Suppressor macrophage treated with lipopolysaccharide for 4 hours (primary cell): ENCODE measurements around the gene PRDM4.

Experiments used
- DNase-seq: peaks from one replicate; pipeline ENCODE4 v3.0.0-alpha.2; 2020

The PRDM4 gene

GRCh38 chr12:107684029-107684795, 76.7 kb downstream of the PRDM4 start:
- no peak for DNase-seq
